ENCODE data around the gene CD4. TPM values are rescaled to one million over a fixed set of nuclear protein-coding genes. Genes with fewer than 3 reads are reported as not detected.

Gene CD4
- total RNA-seq, result 18.3 TPM

GRCh38 chr12:6788972-6789924 lies at the start of gene CD4:
CD4 (plus strand) TSS chr12:6789528; CDS start chr12:6800139, 10,611 bp downstream.

GRCh38 chr12:6752921-6753771 lies 36.2 kb upstream of the CD4 start, which contains the start of gene MLF2:
MLF2 (minus strand) TSS chr12:6753141; CDS start chr12:6752334, 807 bp downstream.

GRCh38 chr12:6765634-6766581 lies 23.4 kb upstream of the CD4 start, which contains the start of gene PTMS:
PTMS (plus strand) TSS chr12:6766363; CDS start chr12:6766706, 343 bp downstream.

GRCh38 chr12:6772331-6772695 lies 17.0 kb upstream of the CD4 start, which contains the start of gene LAG3:
LAG3 (plus strand) TSS chr12:6772520; CDS start chr12:6772853, 333 bp downstream.

GRCh38 chr12:6821591-6822425 lies 32.5 kb downstream of the CD4 start, which contains the start of gene GPR162:
GPR162 (plus strand) TSS chr12:6821821; CDS start chr12:6823899, 2,078 bp downstream.

GRCh38 chr12:6827982-6828780 lies 38.9 kb downstream of the CD4 start, which contains the start of gene P3H3:
P3H3 (plus strand) TSS chr12:6828407; CDS start chr12:6828441, 34 bp downstream.

GRCh38 chr12:6840761-6841515 lies 51.6 kb downstream of the CD4 start, which contains the start of gene GNB3:
GNB3 (plus strand) TSS chr12:6840925; CDS start chr12:6841288, 363 bp downstream.

GRCh38 chr12:6851153-6851920 lies 62.0 kb downstream of the CD4 start, which contains the start of gene CDCA3:
CDCA3 (minus strand) TSS chr12:6851286; CDS start chr12:6850952, 334 bp downstream.

GRCh38 chr12:6851921-6852650 lies 62.8 kb downstream of the CD4 start, which contains the start of gene USP5:
USP5 (plus strand) TSS chr12:6852150; CDS start chr12:6852180, 30 bp downstream.

GRCh38 chr12:6867413-6868210 lies 78.3 kb downstream of the CD4 start, which contains the start of gene TPI1:
TPI1 (plus strand) TSS chr12:6867531; CDS start chr12:6867567, 36 bp downstream.

Other genes starting within 250 kb of the CD4 start
- gene IFFO1, start 233.5 kb upstream of the CD4 start, total RNA-seq, result 15.3 TPM
- 14.4 TPM for gene NOP2, start 221.2 kb upstream of the CD4 start, total RNA-seq
- 230 TPM for gene CHD4, start 182.1 kb upstream of the CD4 start, total RNA-seq
- 2.2 TPM for gene LPAR5, start 153.6 kb upstream of the CD4 start, total RNA-seq
- 2.3 TPM for gene ACRBP, start 142.1 kb upstream of the CD4 start, total RNA-seq
- gene ING4, start 126.4 kb upstream of the CD4 start, total RNA-seq, result 48.6 TPM
- gene ZNF384, start 100.2 kb upstream of the CD4 start, total RNA-seq, result 31.5 TPM
- 2.0 TPM for gene PIANP, start 88.7 kb upstream of the CD4 start, total RNA-seq
- gene COPS7A, start 65.5 kb upstream of the CD4 start, total RNA-seq, result 47.0 TPM
- gene MLF2, start 36.4 kb upstream of the CD4 start, total RNA-seq, result 86.4 TPM
- gene PTMS, start 23.2 kb upstream of the CD4 start, total RNA-seq, result 61.1 TPM
- 0.47 TPM for gene LAG3, start 17.0 kb upstream of the CD4 start, total RNA-seq
- 13.5 TPM for gene GPR162, start 32.3 kb downstream of the CD4 start, total RNA-seq
- 29.5 TPM for gene P3H3, start 38.9 kb downstream of the CD4 start, total RNA-seq
- 3.7 TPM for gene GNB3, start 51.4 kb downstream of the CD4 start, total RNA-seq
- 18.0 TPM for gene CDCA3, start 61.8 kb downstream of the CD4 start, total RNA-seq
- 49.5 TPM for gene USP5, start 62.6 kb downstream of the CD4 start, total RNA-seq
- gene TPI1, start 78.0 kb downstream of the CD4 start, total RNA-seq, result 430 TPM
- 11.3 TPM for gene SPSB2, start 83.8 kb downstream of the CD4 start, total RNA-seq
- gene LRRC23, start 115.3 kb downstream of the CD4 start, total RNA-seq, result 7.8 TPM
- 5.7 TPM for gene ENO2, start 125.1 kb downstream of the CD4 start, total RNA-seq
- 77.0 TPM for gene ATN1, start 138.4 kb downstream of the CD4 start, total RNA-seq
- not detected for gene RNU7-1, start 154.3 kb downstream of the CD4 start, total RNA-seq
- gene C12orf57, start 154.5 kb downstream of the CD4 start, total RNA-seq, result 146 TPM
- 21.1 TPM for gene PTPN6, start 161.8 kb downstream of the CD4 start, total RNA-seq
- gene PHB2, start 181.1 kb downstream of the CD4 start, total RNA-seq, result 186 TPM
- gene EMG1, start 181.4 kb downstream of the CD4 start, total RNA-seq, result 26.9 TPM
- 32.3 TPM for gene LPCAT3, start 228.9 kb downstream of the CD4 start, total RNA-seq